Activated CD4-positive, alpha-beta T cell treated with anti-CD3 and anti-CD28 coated beads, Interleukin-2, amount 50 U/mL, for 24 hours (primary cell): ENCODE data around the gene ABCC11.
A peak's percentile ranks its signal among the peaks of the same experiment; 100 is the strongest.
"Not testable (repeated sequence)": the region's sequence is repeated elsewhere in the genome, so short reads cannot be mapped to it uniquely, and the experiment has no call there.

Source experiments
- DNase-seq, 2 donors: peaks; one replicate each; pipeline ENCODE4 v3.0.0-alpha.2; 2020; ENCODE audit warnings: low read depth in 1 of 2, low spot score in 1 of 2

Gene ABCC11

DNA sequence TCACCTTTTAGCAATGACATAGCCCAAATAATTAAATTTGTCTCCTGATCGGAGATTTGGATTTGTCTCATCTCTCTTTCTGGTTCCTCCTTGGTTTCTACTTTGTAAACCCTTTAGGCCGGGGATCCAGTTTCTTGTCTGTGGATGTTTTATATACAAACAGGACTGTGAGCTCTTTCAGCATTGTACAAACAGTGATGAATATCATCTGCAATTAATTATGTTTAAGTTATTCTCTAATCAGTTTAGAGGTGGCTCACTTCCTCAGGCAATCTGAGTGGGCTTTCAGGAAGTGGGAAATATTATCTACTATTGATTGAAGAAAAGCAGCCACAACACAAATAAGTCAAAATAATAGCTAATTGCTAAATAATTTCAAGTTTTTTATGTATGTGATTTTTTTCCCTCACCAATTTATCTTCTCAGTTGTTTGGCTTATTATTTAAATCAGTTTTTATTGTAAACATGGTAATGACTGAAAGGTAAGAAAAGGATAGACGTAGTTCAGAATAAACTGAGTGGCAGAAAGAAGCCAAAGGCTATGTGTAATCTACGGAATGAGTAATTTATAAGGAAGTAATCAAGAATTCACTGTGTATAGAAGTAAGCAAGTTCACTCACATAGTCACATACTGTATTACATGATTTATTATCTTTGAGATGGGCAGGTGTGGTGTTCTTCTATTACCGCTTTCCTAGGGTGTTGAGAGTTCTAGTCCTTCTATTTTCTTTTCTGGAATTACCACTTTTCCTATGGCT lies 3.4 kb upstream of the ABCC11 start:
- DNase-seq: no peak

DNA sequence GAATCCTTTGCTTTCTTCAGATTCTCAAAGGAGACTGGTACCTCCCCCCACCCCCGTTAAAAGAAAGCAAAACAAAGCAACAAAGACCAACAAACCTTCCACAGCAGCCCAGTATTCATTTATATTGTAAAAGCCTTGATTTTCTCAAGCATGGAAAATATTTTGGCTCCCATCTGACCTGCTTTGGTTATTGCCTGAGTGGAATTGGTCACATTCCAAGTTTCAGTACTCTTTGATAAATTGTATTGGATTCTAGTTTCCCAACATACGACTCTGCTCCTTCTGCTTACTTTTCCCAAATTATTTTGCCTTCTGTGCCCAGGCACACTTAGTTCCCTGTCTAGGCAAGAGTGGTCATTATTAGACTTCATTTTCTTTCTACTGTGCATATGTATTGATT lies 1.3 kb downstream of the ABCC11 start:
- DNase-seq: no peak

DNA sequence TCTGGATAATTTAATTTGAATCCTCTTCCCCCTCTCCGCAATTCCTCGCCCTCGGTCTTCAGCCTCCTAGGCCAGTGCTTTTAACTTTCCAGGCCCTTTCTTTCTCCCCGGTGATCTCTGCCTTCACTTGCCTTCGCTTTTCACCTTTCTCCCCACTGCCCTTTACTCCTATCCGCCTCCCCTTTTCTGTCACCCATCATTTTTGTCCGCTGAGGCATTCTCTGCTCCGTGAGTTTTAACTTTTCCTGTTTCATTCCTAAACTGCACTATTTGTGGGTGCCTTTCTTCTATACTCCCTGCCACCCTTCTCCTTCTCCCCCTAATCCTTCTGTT lies 2.5 kb downstream of the ABCC11 start:
- no peak for DNase-seq

DNA sequence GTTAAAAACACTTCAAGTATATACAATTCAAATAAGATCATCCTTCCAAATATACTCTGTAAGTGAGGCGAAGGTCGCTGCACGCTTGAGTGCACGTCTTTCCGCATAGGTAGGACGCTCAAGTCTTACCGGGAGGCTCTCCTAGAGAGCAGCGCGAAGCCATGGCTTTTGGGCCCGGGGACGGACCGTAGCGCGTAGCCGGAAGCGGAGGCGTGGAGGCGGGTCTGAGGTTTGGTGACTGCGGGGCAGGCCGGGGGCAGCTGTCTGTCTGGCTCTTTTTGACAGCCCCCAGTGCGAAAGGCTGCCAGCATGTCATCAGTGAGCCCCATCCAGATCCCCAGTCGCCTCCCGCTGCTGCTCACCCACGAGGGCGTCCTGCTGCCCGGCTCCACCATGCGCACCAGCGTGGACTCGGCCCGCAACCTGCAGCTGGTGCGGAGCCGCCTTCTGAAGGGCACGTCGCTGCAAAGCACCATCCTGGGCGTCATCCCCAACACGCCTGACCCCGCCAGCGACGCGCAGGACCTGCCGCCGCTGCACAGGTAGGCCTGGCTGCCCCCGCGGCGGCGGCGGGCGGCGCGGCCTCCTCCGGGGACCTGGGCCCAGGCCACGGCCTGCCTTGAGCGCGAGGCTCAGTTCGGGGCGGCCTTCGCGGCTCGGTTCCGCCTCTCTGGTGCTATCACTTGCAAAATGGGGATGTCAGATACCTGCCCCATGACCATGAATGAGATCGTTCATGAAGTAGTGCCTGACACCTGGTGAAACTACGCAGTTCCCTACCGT lies 3.1 kb downstream of the ABCC11 start, which contains the start of gene LONP2:
Gene LONP2 (plus strand): TSS at position 221 of the 783 bp plus-strand sequence. CDS start 89 bp downstream, at position 310.
- DNase-seq: peak; percentile 88 to 95

DNA sequence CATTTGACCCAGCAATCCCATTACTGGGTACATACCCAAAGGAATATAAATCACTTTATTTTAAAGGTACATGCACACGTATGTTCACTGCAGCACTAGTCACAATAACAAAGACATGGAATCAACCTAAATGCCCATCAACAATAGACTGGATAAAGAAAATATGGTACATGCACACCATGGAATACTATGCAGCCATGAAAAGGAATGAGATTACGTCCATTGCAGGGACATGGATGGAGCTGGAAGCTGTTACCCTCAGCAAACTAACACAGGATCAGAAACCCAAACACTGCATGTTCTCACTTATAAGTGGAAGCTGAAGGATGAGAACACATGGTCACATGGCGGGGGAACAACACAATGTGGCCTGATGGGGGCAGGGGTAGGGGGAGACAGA lies 7.2 kb downstream of the ABCC11 start:
- DNase-seq: not testable (repeated sequence)

DNA sequence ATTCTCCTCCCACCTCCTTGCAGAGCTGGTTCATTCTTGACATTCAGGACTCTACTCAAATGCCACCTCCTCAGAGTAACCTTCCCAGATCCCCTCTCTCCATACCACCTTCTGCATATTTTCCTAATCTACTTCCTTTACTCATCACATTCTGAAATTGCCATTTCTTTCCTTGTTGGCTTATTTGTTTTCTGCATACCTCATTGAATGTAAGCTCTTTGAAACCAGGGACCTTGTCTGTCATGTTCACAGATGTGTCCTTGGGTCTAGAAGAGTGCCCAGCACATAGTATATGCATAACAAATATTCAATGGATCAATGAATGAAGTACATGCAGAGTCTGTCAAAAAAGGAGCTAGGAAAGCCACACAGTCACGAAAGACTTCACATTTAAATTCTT lies 11.1 kb downstream of the ABCC11 start:
- no peak for DNase-seq

DNA sequence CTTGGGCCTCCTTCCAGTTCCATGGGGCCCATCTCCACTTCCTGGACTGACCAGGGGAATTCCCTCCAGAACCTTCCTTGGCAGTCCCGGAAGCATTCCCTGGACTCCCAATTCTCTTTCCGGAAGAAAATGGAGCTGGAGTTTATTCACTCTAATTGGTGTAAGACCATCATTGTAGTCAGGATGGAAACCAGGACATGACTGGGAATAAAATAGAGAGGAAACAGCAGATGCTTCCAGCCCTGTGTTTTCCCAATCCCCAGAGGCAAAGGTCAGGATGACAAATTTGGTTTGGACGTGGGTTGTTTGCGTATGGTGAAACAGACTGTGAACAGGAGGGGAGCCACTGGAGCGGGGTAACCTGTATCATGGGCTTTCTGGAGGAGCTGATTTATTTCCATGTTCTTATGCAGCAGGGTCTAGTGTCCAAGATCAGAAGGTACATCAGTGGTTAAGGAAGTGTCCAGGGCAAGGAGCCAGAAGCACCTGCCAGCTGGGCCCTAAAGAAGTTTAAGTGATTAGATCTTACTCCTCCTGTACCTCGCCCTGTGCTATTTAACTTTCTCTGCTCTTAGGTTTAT lies 11.7 kb downstream of the ABCC11 start:
- no peak for DNase-seq

DNA sequence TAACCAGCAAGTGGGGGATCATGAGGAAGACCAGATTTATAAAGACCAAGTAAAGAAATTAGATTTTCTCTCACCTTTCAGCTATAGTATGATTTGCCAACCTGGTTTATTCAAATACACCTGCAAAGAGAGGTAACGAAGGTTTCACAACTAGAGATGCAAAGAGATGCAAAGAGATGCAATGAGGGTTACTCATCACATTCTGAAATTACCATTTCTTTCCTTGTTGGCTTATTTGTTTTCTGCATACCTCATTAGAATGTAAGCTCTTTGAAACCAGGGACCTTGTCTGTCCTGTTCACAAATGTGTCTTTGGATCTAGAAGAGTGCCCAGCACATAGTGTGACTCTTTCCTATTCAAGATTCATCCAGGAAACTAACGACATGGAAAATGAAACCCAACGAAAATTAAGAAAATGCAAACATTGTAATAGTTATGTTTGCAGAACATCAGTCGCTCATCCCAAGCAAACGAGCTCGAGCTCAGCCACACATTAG lies 12.2 kb downstream of the ABCC11 start:
- no peak for DNase-seq

DNA sequence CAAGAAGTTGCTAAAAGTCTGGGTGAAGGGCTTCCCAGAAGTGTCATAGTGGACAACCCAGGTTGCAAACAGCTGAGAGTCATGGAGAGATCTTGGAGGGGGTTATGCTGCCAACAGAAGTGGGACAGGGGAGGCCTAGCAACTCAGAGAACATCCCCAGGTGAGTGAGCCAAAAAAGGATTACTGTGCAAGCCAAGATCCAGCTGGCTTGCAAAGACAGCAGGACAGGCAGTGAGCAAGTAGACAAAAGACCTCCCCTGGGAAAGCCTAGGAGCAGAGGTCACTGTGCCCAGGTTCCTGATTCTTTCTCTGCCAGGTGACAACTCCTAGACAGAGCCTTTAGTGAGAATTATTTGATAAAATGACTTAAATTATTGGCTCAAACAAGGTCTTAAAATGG lies 12.7 kb downstream of the ABCC11 start:
- no peak for DNase-seq

DNA sequence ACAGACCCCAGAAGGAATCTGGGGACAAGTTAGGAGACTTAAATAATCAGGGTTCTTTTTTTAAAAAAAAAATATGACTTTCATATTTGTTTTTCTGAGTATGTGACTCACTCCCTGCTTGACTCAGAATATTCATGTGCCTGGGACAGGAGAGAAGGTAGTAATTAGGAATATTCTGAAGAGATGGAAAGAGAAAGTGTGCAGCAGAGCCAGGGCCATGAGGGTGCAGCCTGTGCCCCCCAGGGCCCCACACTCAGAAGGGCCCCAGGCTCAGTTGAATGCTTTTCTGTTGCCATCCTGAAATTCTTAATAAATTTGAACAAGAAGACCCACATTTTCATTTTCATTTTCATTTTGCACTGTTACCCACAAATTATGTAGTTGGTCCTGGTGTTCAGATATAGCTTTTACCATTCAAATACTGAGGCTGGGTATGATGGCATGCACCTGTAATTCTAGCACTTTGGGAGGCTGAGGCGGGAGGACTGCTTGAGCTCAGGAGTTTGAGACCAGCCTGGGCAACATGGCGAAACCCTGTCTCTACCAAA lies 14.8 kb downstream of the ABCC11 start:
- DNase-seq: peak in 1 of 2 donors; percentile 11

DNA sequence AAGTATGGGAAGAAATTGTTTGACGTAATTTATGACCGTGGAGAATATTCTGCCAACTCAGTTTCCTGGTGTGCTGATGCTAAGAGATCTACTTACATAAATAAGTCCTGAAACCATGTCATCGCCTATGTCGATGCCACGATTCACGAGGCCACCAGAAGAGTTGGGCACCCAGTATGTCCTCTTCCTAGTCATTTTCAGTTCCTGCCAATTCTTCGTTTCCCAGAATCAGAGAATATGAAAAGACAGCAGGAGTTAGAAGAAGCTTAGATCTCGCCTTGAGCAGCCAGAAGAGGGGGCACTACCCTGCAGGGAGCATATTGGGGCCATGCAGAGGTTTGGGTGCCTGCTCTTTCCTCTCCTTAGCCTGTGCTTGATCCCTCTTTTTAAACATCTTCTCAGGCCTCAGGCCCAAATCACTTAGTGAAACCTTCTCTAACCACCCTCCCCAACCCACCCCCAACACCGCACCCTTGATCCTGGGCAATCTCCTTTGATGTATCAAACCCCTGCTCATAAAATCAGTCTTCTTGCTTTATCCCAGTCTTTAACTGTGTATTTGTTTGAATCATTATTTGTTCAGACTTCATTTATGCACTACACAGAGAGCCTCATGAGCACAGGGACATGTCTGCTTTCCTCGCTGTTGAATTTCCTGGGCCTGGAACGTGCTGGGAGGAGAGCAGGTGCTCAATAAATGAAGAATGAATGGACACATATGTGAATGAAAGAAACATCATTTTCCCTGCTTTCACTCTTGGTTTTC lies 15.4 kb downstream of the ABCC11 start:
- DNase-seq: no peak

DNA sequence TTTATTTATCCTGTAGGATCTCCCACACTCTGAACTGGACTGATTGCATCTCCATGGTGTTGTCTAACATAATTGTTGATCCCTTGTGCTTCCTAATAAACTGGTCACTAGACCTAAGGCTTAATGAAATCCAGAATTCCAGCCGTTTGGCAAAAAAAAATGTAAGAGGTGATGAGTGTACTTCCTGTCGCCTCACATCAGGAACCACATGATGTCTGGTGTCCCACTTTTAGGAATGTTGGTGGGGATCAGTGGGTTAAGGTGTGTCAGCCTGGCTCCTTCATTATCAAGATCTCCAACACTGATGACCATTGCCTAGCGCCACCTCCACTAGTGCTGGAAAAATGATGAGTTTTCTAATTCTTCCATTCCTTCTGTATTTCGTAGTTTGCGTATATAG lies 21.9 kb downstream of the ABCC11 start:
- no peak for DNase-seq

DNA sequence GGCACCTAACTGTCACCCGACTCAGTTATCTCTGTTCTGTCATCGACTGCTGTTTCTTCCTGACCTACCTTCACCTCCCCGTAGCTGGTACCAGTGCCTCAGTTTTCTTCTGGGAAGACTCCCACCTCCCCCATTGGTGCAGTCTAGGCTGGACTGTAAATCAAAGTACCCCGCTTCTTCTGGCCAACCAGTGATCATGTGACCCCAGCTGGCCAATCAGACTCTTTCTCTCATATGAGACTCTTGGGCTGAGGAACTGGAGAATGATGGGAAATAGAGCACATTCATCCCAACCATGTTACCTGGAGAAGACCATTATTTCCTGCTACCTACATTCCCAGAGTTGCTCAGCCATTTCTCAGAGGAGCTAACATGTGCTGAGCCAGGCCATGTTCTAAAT lies 23.8 kb downstream of the ABCC11 start:
- DNase-seq: no peak

DNA sequence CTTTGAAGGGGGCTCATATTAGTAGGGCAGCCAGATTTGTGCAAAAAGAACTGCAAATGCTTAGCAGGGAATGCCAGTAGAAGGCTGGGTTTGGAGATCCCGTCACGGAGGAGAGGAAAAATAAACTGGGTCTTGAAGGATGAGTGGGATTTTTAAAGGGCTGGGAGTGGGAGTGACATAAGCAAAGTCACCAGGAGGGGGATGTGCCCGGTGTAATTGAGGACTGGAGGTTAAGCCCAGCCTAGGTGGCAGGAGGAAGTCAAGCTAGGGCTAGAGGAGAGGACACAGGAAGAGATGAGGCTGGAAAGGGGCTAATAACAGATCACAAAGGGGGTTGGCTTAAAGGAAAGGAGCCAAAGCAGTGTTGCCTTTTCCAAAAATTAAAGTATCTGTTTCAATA lies 26.4 kb downstream of the ABCC11 start:
- no peak for DNase-seq

DNA sequence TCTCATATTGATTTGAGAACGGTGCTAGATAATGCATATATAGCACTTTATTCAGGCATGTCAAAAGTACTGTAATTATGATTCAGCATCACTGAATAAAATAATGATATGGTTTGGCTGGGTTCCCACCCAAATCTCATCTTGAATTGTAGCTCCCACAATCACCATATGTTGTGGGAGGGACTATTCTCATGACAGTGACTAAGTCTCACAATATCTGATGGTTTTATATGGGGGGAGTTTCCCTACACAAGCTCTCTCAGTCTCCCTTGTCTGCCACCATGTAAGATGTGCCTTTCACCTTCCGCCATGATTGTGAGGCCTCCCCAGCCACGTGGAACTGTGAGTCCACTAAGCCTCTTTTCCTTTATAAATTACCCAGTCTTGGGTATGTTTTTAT lies 28.9 kb downstream of the ABCC11 start:
- no peak for DNase-seq

DNA sequence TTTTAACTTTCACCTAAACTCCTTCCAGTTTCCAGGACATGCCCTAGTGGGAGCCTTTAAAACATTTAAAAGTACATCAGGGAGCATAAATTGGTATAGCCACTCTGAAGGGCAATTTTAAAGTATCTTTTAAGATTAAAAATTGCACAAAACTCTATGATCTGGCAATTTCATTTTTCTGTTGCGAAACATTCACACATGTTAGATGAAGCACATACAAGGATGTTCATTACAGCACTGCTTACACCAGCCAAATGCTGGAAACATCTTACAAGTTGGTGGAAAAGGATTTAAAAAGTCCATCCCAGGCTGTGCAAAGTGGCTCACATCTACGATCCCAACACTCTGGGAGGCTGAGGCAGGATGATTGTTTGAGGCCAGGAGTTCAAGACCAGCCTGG lies 29.6 kb downstream of the ABCC11 start:
- DNase-seq: no peak

DNA sequence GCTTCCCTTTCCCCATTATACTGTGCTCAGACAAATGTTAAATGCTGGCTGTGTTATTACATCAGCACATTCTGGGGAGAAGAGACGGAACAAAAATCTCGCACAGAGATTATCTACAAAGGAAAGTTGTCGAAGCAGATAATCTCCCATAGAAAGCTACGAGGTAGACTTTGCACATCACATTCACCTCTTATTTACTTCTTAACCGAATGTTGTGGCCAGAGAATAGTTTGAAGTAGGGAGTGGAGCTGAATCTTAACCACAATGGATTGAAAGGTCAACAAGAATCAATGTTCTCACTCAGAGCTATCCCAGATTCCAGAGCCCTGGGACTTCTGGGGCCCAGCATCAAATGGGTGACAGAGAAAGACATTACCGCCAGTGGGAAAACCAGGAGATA lies 31.6 kb downstream of the ABCC11 start:
- DNase-seq: no peak

DNA sequence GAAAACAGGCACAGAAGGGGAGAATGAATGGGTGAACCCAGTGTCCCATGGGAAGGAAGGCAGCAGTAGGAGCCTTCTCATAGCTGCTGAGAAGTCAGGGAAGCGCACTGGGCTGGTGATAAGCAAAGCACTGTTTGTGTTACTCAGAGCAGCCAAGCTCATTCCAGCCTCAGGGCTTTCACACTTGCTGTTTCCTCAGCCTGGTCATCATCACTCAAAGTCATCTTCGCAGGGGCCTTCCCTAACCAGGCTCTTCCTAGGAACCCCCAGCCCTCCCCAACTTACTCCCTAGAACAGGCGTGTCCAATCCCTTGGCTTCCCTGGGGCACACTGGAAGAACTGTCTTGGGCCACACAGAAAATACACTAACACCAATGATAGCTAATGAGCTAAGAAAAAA lies 35.3 kb downstream of the ABCC11 start:
- DNase-seq: no peak

DNA sequence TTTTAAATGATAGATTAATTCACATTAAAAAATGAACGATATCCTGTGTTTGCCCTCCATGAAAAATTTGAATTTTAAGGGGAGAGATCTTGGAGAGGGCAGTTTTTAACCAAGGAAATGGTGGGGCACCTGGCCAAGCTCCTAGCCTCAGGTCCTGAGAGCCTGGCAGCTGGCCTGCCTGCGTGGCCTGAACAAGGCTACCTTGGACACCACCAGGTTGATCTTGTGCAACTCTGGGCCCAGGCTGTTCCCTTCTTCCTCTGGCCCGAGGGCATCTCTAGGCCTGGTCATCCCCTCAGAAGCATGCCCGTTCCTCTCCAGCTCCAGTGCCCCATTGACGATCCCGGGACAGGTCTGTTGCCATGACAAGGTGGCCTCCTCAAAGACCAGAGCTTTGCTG lies 36.6 kb downstream of the ABCC11 start:
- DNase-seq: no peak

DNA sequence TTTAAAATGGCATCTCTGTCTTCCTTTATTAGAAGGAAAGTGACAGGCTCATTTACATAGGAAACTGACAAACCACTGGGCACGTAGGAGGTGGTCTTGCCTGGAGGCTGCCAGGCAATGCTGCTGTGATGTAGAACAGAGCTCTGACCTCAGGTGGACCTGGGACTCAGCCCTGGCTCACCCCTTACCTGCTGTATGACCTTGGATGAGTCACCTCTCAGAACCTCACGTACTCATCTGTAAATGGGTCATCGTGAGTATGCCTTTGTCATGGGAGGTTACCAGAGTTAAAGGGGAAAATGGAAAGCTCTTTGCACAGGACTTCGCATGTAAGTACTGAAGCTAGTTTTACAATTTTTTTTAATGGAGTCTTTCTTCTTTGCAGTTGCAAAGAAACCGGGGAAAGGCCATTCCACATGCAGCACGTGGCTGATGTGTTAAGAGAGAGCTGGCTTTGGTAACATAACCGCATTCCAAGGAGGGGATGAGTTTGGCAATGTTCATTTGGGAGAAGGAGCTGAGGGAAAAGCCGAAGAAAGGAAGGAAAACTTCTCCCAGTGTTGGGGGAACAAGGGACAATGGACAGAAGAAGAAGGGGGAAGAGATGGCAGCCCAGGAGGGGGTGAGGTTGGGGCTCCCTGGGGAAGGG lies 40.6 kb downstream of the ABCC11 start:
- DNase-seq: no peak

DNA sequence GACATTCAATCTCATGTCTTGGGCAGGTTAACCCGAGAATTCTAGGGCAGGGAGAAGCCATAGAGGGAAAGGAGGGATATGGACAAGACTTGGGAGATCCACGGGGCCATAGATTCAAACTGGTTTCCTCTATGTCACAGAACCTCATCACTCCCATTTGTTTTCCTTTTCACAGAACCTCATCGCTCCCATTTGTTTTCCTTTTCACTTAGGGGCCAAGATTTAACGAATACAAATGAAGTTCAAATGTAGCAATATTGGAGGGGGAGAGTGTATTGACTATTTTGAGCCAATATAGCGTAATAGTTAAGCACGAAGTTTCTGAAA lies 42.6 kb downstream of the ABCC11 start:
- no peak for DNase-seq
